Retinal pigment epithelial cell (primary cell): ENCODE measurements around the gene ADAMTS12.

Source experiments
- DNase-seq: peaks from one replicate; pipeline ENCODE4 v3.0.0-alpha.2; 2010; ENCODE audit warnings: low read depth
- H3K4me3 ChIP-seq: 2 replicates; pipeline ENCODE4 v1.5.1; 2011; ENCODE audit warnings: mild to moderate bottlenecking, low read length, control low read depth, moderate library complexity
- CTCF ChIP-seq: conservative IDR thresholded peaks from 2 replicates; pipeline ENCODE4 v1.5.1; 2011; ENCODE audit warnings: low read depth, low read length, control low read depth, inconsistent platforms

ADAMTS12 gene

GRCh38 chr5:33766023-33766422, 125.8 kb downstream of the ADAMTS12 start:
- H3K4me3 ChIP-seq: no peak overlapping the region
- TF ChIP-seq CTCF: no peak

GRCh38 chr5:33764786-33765185, 127.0 kb downstream of the ADAMTS12 start:
- no peak for DNase-seq
- no peak for TF ChIP-seq CTCF
- H3K4me3 ChIP-seq: no peak overlapping the region

More at GRCh38 chr5:33766023-33766422, 125.8 kb downstream of the ADAMTS12 start:
- DNase-seq: no peak

GRCh38 chr5:33763435-33763834, 128.4 kb downstream of the ADAMTS12 start:
- H3K4me3 ChIP-seq: no peak overlapping the region
- TF ChIP-seq CTCF: no peak
- no peak for DNase-seq

- no peak overlapping the region for H3K4me3 ChIP-seq
- DNase-seq: no peak
- TF ChIP-seq CTCF: no peak
Measured at GRCh38 chr5:33762859-33763258, 128.9 kb downstream of the ADAMTS12 start.

GRCh38 chr5:33761139-33761538, 130.7 kb downstream of the ADAMTS12 start:
- DNase-seq: no peak

DNA sequence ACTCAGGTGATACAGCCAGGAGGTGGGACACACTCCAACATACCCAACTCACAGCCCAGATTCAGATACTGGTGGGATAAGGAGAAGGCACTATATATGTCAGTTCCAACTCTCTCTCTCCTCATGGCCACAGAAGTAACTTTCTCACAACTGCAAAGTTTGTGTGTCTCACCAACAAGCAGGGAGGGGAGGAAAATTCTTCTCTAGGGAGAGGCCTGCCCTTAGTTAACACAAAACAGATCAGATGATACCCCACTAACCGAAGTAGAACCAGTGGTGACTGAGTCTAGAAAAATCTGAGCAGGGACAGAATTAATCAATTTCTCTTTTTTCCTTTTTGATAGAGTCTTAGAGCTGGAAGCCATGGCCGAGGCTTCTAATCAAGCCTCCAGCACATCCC, 133.1 kb downstream of the ADAMTS12 start:
- TF ChIP-seq CTCF: no peak
- no peak for DNase-seq
- no peak overlapping the region for H3K4me3 ChIP-seq

More at GRCh38 chr5:33761139-33761538, 130.7 kb downstream of the ADAMTS12 start:
- H3K4me3 ChIP-seq: no peak overlapping the region
- TF ChIP-seq CTCF: no peak

GRCh38 chr5:33756491-33756890, 135.3 kb downstream of the ADAMTS12 start:
- H3K4me3 ChIP-seq: no peak overlapping the region
- no peak for TF ChIP-seq CTCF
- DNase-seq: no peak
